KOPT-K1 (cell line): ENCODE measurements around the gene TUBB1.
"Not testable (repeated sequence)": the region's sequence is repeated elsewhere in the genome, so short reads cannot be mapped to it uniquely, and the experiment has no call there.

Experiments
- H3K27ac ChIP-seq: fragments of 200-600 bp; sonication (generic); 2 replicates; pipeline ENCODE4 v1.5.1; 2016; ENCODE audit warnings: antibody characterized with exemption, mild to moderate bottlenecking, low read depth, low read length; ENCODE audit not compliant: poor library complexity, severe bottlenecking
- H3K36me3 ChIP-seq: fragments of 200-600 bp; sonication (generic); 2 replicates; pipeline ENCODE4 v1.5.1; 2017; ENCODE audit warnings: antibody characterized with exemption, mild to moderate bottlenecking, low read length, moderate library complexity; ENCODE audit not compliant: insufficient read depth
- H3K9me3 ChIP-seq: fragments of 200-600 bp; sonication (generic); 2 replicates; pipeline ENCODE4 v1.5.1; 2017; ENCODE audit warnings: antibody characterized with exemption, low read length, mild to moderate bottlenecking; ENCODE audit not compliant: insufficient read depth, poor library complexity, severe bottlenecking

TUBB1 gene

GRCh38 chr20:59032713-59033059 lies 13.5 kb downstream of the TUBB1 start:
- Histone ChIP-seq H3K27ac (peak overlapping the region; percentile 96), H3K9me3 (no peaks in the 10 kb centered on the region), H3K36me3 (peaks cover 79% of the 10 kb centered on the region)

DNA sequence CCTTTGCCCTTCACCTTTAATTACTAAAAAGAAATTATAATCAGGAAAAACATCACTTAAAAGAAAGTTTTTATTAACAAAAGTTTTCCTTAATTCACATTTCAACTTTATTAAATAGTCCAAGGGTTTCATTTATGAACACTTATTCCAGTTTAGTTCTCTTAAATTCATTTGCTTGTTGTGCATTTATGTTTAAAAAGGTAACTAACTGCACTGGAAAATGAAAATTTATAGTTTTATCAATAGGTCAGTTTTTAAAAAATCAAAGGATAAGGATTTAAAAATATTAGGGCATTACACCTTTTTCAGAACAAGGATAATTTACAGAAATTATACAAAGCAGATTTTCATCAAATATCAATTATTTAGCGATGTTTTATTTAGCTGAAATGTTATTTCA lies 13.9 kb downstream of the TUBB1 start:
- H3K27ac ChIP-seq = peak overlapping the region; percentile 96
- no peaks in the 10 kb centered on the region for H3K9me3 ChIP-seq
- H3K36me3 ChIP-seq = peaks cover 79% of the 10 kb centered on the region

DNA sequence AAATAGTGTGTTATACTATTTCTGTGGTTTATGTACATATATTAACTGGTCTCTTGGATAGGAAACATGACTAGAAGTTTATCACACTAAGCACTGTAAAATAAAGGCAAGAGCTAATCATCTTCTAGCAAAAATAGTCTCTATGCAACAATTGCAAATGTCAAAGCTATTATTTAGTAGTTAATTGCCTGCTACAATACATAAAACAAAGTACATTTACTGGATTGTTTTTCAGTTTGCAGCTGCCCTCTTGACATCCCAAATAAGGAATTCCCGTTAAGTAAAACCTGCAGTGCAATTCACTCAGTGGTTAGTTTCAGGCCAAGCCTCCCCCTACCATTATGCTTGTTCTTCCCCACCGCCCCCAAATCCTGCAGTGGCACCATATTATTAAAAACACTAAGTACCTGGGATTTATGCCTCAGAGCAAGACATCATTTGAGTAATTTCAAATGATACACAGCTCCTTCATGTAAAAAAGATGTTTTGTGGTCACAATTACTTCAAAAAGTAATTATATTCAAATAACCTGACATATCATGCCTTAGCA lies 14.5 kb downstream of the TUBB1 start:
- no peaks in the 10 kb centered on the region for H3K9me3 ChIP-seq
- peaks cover 79% of the 10 kb centered on the region for H3K36me3 ChIP-seq
- no peak overlapping the region for H3K27ac ChIP-seq

GRCh38 chr20:59035381-59035780 lies 16.2 kb downstream of the TUBB1 start:
- Histone ChIP-seq H3K36me3 (peaks cover 73% of the 10 kb centered on the region), H3K27ac (no peak overlapping the region), H3K9me3 (no peaks in the 10 kb centered on the region)

DNA sequence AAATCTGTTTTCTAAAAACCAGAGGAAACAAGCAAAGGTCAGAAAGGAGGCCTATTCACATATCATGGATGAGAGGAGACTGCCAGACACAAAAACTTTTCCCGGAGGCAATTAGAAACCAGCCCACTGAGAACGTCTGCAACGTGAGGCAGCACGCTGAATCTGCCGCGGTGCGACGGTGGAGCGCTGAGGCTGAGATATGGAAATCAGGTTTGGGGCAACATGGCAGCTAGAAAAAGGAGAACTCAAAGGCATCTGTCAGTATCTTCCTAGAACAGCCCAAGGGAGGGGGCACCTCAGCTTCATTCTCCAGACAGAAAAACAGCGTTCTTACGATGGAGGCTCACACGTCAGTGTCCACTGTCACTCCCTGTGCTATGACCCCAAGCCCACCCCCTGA lies 18.2 kb downstream of the TUBB1 start:
- no peaks in the 10 kb centered on the region for H3K9me3 ChIP-seq
- peaks cover 76% of the 10 kb centered on the region for H3K36me3 ChIP-seq
- H3K27ac ChIP-seq = no peak overlapping the region

DNA sequence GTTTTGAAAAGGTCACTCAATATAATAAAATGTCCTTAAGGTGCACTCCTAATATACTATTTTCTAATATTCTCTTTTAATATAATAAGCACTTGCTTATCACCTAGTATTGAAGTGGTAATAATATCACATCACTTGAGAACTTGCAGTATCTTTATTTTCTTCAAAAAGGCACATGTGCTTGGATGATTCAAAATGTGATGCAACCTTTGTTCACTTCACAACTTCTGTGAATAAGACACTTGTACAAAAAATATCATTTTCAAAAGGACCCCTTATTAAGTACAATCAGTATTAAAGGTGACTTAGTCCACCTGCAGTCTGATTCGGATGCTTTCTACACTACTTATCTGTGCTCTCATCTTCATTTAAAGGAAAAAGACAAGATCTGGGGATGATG lies 20.0 kb downstream of the TUBB1 start:
- Histone ChIP-seq H3K36me3 (peaks cover 62% of the 10 kb centered on the region), H3K27ac (no peak overlapping the region), H3K9me3 (no peaks in the 10 kb centered on the region)

- Histone ChIP-seq H3K27ac (peak overlapping the region; percentile 20), H3K9me3 (no peaks in the 10 kb centered on the region), H3K36me3 (peaks cover 48% of the 10 kb centered on the region)
Observed at GRCh38 chr20:59040667-59041066, 21.4 kb downstream of the TUBB1 start.

GRCh38 chr20:59041487-59041886 lies 22.3 kb downstream of the TUBB1 start:
- peak overlapping the region; percentile 70 for H3K27ac ChIP-seq
- peaks cover 40% of the 10 kb centered on the region for H3K36me3 ChIP-seq
- not testable (repeated sequence) for H3K9me3 ChIP-seq

- Histone ChIP-seq H3K36me3 (peaks cover 32% of the 10 kb centered on the region), H3K27ac (peak within 1 kb of the TSS; percentile 70), H3K9me3 (no peaks in the 10 kb centered on the region)
Observed at GRCh38 chr20:59042151-59042795, 23.0 kb downstream of the TUBB1 start, which contains the start of gene PRELID3B. Gene PRELID3B (minus strand): TSS chr20:59042786. CDS start chr20:59042730, 56 bp downstream.

DNA sequence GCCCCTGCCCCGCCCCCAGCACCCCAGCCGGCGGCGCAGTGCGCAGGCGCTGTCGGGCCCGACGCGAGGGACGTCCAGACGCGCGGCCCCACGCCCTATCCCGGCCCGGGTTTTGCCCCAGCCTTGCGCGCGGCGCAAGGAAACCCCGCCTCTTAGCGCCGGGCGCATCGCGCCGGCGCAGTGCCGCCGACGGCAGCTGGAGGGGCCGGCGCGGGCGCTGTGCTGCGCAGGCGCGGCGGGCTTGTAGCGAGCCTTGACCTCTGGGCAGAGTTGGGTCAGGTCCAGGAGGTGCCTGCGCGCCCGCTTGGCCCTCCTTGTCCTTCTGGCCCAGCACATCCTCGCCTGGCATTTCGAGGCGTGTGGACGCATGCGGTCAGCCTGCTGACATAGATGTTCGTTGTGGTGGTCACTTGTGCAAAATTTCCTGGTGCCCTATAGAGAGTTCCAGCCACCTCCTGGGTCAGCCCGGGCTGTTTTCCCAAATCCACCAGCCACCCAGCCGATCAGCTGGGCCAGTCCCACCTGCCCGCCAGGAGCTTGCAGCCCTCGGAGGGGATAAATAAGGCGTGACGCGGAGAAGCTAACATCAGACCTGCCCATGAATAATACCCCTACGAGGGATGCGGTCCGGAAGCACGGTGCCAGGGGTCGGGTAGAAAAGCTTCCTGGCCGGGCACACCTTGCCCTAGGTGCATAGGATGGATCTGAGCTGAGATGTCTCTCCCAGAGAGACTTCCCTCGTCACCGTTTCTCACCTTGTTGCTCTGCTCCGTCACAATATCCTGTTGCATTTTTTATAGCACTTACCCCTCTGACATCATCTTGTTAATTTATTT lies 23.8 kb downstream of the TUBB1 start:
- Histone ChIP-seq H3K36me3 (peaks cover 25% of the 10 kb centered on the region), H3K9me3 (no peaks in the 10 kb centered on the region), H3K27ac (peak overlapping the region; percentile 70)

DNA sequence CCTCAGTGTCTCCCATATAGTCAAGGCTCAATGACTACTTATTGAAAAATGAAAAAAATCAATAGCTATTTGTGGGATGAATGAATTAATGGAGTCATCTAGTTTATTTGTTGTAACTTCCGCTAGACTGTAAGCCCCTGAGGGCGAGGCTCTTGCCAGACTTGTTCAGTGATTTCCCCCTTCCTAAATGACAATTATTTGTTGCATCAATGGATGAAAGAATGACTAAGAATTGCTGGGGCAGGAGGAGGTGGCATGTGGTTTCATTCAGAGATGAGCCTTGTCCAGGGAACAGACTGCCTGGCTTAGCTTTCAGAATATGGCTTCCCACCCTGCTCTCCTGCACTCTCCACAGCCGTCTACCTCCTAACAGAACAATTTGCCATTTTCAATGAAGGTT lies 24.5 kb downstream of the TUBB1 start:
- Histone ChIP-seq H3K36me3 (peaks cover 18% of the 10 kb centered on the region), H3K9me3 (no peaks in the 10 kb centered on the region), H3K27ac (no peak overlapping the region)

- no peak overlapping the region for H3K27ac ChIP-seq
- H3K9me3 ChIP-seq = no peaks in the 10 kb centered on the region
- H3K36me3 ChIP-seq = peaks cover 15% of the 10 kb centered on the region
Observed at GRCh38 chr20:59044295-59044694, 25.1 kb downstream of the TUBB1 start.

DNA sequence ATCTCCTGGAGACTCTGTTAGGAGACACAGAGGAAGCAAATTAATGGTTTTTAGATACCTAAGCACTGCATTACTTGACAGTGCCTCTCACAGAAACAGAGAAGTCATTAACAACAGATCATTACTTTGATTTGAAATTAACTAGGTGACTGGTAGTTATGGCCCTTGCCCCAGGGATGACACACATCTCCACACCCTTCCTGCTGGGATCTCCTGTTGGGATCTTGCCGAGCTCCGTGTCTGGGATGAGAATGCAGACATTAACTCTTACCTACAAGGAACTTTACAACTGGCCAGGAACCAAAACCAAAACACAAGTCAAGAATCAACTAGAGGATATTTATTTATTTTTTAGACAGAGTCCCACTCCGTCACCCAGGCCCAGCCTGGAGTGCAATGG lies 25.6 kb downstream of the TUBB1 start:
- peaks cover 13% of the 10 kb centered on the region for H3K36me3 ChIP-seq
- no peak overlapping the region for H3K27ac ChIP-seq

DNA sequence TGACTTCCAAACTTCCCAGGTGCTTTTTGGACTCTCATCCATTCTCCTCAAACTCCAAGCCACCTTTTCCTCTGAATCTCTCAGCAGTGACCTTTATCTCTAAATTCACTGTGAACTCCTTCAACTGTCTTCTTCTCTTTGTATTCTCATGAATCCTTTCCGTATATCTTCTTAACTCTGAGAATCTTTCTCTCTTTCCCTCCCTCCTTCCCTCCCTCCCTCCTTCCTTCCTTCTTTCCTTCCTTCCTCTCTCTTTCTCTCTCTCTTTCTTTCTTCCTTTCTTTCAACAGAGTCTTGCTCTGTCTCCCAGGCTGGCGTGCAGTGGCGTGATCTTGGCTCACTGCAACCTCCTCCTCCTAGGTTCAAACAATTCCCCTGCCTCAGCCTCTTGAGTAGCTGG lies 27.6 kb downstream of the TUBB1 start:
- Histone ChIP-seq H3K9me3 (no peaks in the 10 kb centered on the region), H3K27ac (no peak overlapping the region), H3K36me3 (no peaks in the 10 kb centered on the region)

More for the DNA sequence above, 25.6 kb downstream of the TUBB1 start:
- no peaks in the 10 kb centered on the region for H3K9me3 ChIP-seq

DNA sequence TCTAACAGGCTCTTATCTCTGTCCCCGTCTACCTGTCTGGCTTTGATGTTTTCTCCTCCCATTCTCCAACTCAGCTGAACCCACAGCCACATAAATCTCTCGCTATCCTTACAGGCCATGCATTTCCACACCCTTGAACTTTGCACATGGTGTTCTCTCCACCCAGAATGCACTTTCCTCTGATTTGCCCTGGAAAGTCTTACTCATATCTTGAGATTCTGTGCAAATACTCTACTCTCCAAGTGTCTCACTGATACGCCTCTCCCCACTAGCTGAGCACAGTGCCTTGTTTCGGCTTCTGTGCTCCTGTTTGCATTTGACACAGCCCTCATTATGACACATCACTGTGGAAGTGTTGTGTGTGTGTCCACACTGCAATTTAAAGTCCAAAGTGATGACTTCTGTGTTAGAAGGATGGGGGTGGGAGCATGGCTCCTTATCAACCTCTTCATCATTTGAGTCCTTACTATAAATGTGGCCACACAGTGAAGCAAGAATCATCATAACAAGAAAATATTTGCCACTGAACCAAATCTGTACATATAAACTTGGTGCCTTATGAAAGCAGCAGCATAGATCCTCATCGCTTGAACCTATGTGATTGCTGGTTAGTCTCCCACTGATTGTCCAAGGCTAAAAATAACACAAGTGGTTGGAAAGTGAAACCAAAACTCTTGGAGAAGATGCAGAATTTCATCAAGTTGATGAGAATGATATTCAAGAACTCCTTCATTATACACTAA lies 28.9 kb downstream of the TUBB1 start:
- H3K9me3 ChIP-seq = no peaks in the 10 kb centered on the region

More for the DNA sequence above, 28.9 kb downstream of the TUBB1 start:
- no peaks in the 10 kb centered on the region for H3K36me3 ChIP-seq
- H3K27ac ChIP-seq = no peak overlapping the region
